HG03103 (cell line): ENCODE data around the gene SYT9.

Source experiments
- ATAC-seq: cut with Tn5 transposase; IDR thresholded peaks from one replicate; pipeline ENCODE4 v1.9.1; 2021; ENCODE audit warnings: low read depth; ENCODE audit not compliant: unreplicated experiment

SYT9 gene, protein sequence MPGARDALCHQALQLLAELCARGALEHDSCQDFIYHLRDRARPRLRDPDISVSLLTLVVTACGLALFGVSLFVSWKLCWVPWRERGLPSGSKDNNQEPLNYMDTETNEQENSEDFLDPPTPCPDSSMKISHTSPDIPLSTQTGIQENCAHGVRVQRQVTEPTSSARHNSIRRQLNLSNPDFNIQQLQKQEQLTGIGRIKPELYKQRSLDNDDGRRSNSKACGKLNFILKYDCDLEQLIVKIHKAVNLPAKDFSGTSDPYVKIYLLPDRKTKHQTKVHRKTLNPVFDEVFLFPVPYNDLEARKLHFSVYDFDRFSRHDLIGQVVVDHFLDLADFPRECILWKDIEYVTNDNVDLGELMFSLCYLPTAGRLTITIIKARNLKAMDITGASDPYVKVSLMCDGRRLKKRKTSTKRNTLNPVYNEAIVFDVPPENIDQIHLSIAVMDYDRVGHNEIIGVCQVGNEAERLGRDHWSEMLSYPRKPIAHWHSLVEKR

GRCh38 chr11:7251836-7252682 is at the start of gene SYT9:
TSS of gene SYT9 (plus strand) at chr11:7251904. CDS start at chr11:7252187, 283 bp downstream.
- ATAC-seq, result no peak

DNA sequence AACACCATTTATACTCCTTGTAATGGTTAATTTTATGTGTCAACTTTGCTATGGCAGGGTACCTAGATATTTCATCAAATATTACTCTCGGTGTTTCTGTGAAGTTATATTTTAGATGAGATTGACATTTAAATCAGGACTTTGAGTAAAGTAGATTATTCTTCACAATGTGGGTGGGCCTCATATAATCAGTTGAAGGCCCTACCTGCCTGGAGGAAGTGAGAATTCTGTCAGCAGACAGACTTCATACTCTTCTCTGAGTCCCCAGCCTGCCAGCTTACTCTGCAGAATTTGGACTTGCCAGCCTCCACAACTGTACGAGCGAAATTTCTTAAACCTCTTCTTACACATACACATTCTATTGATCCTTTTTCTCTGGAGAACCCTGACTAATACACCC is 49.3 kb upstream of the SYT9 start:
- no peak for ATAC-seq

- no peak for ATAC-seq
These were observed 46.9 kb upstream of the SYT9 start for GRCh38 chr11:7204778-7205177.

- ATAC-seq, result no peak
These were observed 43.3 kb upstream of the SYT9 start for GRCh38 chr11:7208391-7208790.

- no peak for ATAC-seq
These were observed 32.2 kb upstream of the SYT9 start for GRCh38 chr11:7219491-7219890.

DNA sequence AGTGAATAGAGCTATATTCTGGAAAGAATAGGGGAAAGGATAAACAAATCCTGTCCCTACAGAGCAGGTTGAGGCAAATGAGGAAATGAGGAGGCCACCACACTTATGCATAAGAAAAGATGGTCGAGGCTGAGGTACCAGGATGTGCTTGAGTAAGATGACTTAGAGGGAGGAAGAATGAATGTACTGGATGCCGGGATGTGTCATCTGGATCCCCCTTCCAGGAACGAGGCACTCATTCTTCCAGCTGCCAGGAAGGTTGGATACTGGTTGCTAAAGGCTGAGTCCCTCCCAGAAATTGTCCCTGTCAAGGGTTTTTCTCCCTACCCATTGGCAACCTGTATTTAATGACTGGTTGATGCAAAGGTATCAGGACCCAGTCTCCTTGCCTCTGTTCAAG is 31.1 kb upstream of the SYT9 start:
- no peak for ATAC-seq

DNA sequence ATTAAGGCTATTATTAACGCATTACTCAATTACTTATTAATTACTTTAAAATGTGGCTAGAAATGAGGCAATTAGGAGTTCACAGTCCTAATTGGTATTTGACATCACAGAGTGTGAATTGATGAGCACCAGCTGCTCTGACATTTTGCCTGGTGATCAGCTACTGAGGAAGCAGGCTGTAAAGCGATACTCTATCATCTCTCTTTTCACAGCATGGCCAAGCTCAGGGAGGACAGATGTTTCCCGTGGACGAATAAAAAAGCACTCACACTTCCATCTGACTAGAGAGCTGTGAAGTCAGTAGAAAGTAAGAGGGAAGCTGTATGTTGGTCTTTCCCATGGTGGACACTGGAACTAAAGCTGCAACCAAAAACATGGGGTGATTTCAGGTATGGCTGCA is 29.1 kb upstream of the SYT9 start:
- ATAC-seq, result no peak

GRCh38 chr11:7239877-7240276 is 11.8 kb upstream of the SYT9 start:
- no peak for ATAC-seq

- no peak for ATAC-seq
These were observed 6.4 kb upstream of the SYT9 start for GRCh38 chr11:7245341-7245740.

GRCh38 chr11:7246179-7246578 is 5.5 kb upstream of the SYT9 start:
- ATAC-seq, result no peak

GRCh38 chr11:7250166-7250565 is 1.5 kb upstream of the SYT9 start:
- ATAC-seq, result no peak

DNA sequence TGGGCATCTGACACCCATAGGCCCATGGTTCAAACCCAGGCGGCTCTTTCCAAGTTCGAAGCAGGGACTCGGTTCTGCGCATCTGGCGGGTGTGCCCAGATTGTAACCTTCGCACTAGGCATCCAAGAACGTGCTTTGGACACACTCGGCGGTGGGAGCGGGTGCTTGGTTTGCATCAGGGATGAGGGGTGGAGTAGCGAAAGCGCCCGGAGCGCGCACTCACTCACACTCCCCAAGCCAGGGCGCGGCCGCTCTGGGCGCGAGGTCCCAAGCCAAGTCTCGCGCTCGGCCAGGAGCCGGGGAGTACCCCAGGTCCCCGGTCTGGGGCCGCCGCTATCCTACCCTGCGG is 243 bp upstream of the SYT9 start:
- ATAC-seq, result no peak

- no peak for ATAC-seq
These were observed 1.0 kb downstream of the SYT9 start for GRCh38 chr11:7252683-7253213.

DNA sequence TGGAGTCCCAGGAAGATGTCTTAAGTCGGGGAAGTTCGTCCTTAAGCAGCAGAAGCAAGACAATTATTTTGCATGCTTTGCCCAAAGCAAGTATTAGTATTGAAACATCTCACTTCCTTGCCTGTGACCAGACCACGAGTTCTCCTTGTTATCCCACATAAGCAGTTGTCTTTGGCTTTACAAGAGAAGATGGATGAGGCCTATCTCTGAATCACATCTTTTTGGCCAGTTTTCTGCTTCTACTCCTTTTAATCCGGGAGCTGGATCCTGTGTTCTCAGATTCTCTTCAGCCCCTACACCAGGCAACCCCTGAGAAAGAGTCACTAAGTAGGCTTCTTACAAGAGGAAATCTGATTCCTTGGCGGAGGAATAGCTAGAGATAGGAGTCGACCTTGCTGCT is 2.1 kb downstream of the SYT9 start:
- ATAC-seq, result no peak

DNA sequence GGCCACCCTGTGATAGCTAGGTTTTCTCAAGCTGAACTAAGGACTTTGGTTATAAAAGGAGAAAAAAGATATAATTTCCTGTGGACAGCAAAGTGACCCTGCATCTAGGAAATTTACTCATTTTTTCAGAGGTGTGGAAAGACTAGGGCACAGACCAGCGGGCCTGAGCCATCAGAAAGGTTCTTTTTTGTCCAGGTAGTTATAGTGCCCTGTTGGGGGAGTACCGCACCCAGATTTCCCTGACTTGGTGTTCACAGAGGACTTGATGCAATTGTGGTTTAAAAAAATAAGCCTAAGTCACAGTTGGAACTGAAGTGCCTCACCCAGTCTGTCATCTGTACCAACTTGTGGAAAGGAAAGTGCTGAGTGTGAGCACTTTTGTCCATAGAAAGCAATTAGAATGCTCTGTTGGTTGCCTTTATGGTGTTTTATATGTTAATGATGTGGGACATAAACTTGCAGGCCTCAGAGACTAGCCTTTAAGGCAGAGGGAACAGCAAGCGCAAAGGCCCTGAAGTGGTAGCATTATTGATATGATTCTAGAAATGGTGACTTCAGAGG is 3.1 kb downstream of the SYT9 start:
- ATAC-seq, result no peak

- no peak for ATAC-seq
These were observed 5.2 kb downstream of the SYT9 start for GRCh38 chr11:7256943-7257342.

DNA sequence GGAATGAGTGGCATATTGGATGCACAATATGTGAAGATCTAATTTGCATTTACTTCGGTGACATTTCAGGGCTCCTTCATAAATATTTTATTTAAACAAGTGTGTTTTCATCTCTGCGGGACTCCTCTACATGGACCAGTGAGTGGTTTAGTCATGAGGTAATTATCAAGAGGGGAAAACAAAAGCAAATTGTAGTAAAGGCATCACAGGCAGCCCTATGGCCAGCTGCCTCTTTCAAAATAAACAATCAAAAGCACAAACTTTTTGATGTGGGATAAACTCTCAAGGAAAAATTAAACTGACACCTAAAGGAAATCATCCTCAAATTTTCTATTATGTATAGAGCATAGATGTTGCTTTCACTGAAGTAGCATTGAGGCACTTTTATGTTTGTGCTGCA is 6.0 kb downstream of the SYT9 start:
- no peak for ATAC-seq

- no peak for ATAC-seq
These were observed 9.9 kb downstream of the SYT9 start for GRCh38 chr11:7261578-7261977.

- no peak for ATAC-seq
These were observed 11.0 kb downstream of the SYT9 start for GRCh38 chr11:7262672-7263071.

DNA sequence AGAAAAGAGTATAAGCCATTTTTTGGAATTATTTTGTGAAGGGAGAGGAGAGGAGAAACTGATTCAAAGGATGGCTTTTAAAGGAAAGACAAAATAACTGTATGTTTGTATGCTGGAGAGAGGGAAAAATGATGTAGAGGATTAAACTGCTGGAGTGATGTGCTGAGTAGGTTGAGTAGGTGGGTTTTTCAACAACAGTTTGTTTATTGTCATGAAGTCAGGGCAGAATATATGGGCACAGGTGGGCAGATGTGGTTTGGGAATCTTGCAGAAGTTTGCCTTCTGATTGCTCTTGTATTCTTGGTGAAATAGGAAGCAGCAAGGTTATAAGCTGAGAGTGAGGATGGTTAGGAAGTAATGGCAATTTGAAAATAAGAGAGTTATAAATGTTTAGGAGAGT is 12.1 kb downstream of the SYT9 start:
- ATAC-seq, result no peak

- no peak for ATAC-seq
These were observed 17.1 kb downstream of the SYT9 start for GRCh38 chr11:7268758-7269157.
